K562 (cell line): ENCODE results near the gene CFL2. TPM values are rescaled to one million over a fixed set of nuclear protein-coding genes. Genes with fewer than 3 reads are reported as not detected.

Experiments used
- ATAC-seq: fragments of 200-7000 bp; cut with Tn5 transposase; 3 replicates; pipeline ENCODE4 v1.9.1; 2020; ENCODE audit warnings: moderate library complexity
- BruUV-seq: library from RNA; stranded (reverse); fragments of 400-500 nt; replicated peaks from 2 replicates; lab custom pipeline; 2021; lab: Mats Ljungman, UMichigan
- CTCF ChIA-PET: fragments of 300-600 bp; formaldehyde crosslinking; extraction: SDS; loops from one replicate; lab custom pipeline; 2021; ENCODE audit warnings: low intra/inter-chr PET ratio; lab: Yijun Ruan, JAX
- POLR2A ChIA-PET: fragments of 300-600, 350-650 bp; sonication (Branson Sonifier 250); formaldehyde crosslinking; extraction: SDS; loops from one replicate; lab custom pipeline; 2021; ENCODE audit warnings: antibody characterized with exemption, inconsistent platforms; lab: Yijun Ruan, JAX
- DNase-seq, 4 experiments: peaks; one replicate each; pipeline versions ENCODE4 v3.0.0 to v3.0.0-alpha.2; 2011 to 2018; ENCODE audit warnings: low spot score in 3 of 4, mixed read lengths in 3 of 4; ENCODE audit errors: extremely low read depth in 1 of 4
- FAIRE-seq: peaks from 2 replicates; lab custom pipeline; 2011; peaks lifted over from hg19 to GRCh38; lab: Jason Lieb, UNC
- H2AFZ ChIP-seq: 2 replicates; pipeline ENCODE4 v1.6.0; 2011; ENCODE audit warnings: low read depth, low read length, control low read depth, inconsistent platforms
- H3K27ac ChIP-seq: fragments of 200-600 bp; 3 replicates; pipeline ENCODE4 v1.8.0; 2011; ENCODE audit warnings: low read depth, mild to moderate bottlenecking, control low read depth, inconsistent platforms, low read length, moderate library complexity, mixed read lengths; ENCODE audit errors: extremely low read depth
- H3K27me3 ChIP-seq, 2 experiments: fragments of 300-600 bp in 1 of 2; 2 replicates in 1 of 2; 3 replicates in 1 of 2; pipeline versions ENCODE4 v1.6.0 to v1.8.0; 2011; ENCODE audit warnings: inconsistent platforms in 2 of 2, low read length in 2 of 2, mild to moderate bottlenecking in 1 of 2, mixed read lengths in 1 of 2, moderate library complexity in 1 of 2; ENCODE audit not compliant: control insufficient read depth in 2 of 2, insufficient read depth in 2 of 2
- H3K36me3 ChIP-seq: fragments of 300-600 bp; 3 replicates; pipeline ENCODE4 v1.8.0; 2011; ENCODE audit warnings: mild to moderate bottlenecking, low read length, inconsistent platforms; ENCODE audit not compliant: control insufficient read depth, insufficient read depth
- H3K4me1 ChIP-seq, 2 experiments: fragments of 200-600 bp in 1 of 2; replicated peaks in 1 of 2; 2 replicates in 1 of 2; 3 replicates in 1 of 2; pipeline versions ENCODE4 v1.5.1 to v1.8.0; 2011; ENCODE audit warnings: inconsistent platforms in 2 of 2, low read length in 2 of 2, mild to moderate bottlenecking in 1 of 2, mixed read lengths in 1 of 2, moderate library complexity in 1 of 2; ENCODE audit not compliant: control insufficient read depth in 2 of 2, insufficient read depth in 2 of 2
- H3K4me2 ChIP-seq: 2 replicates; pipeline ENCODE4 v1.6.1; 2011; ENCODE audit warnings: low read length, control low read depth, inconsistent platforms, mixed read lengths; ENCODE audit not compliant: insufficient read depth
- H3K4me3 ChIP-seq: fragments of 200-600 bp; sonication (generic), shearing (Covaris generic); 2 replicates; pipeline ENCODE4 v1.5.1; 2016; ENCODE audit warnings: control low read depth, inconsistent platforms
- H3K79me2 ChIP-seq: fragments of 200-600 bp; 3 replicates; pipeline ENCODE4 v1.8.0; 2011; ENCODE audit warnings: low read length, inconsistent platforms; ENCODE audit not compliant: control insufficient read depth, insufficient read depth
- H3K9ac ChIP-seq, 2 experiments: 2 replicates each; pipeline versions ENCODE4 v1.6.0 to v1.6.1; 2011; ENCODE audit warnings: low read depth in 2 of 2, low read length in 2 of 2, control low read depth in 1 of 2, inconsistent platforms in 1 of 2, mild to moderate bottlenecking in 1 of 2, mixed read lengths in 1 of 2; ENCODE audit not compliant: insufficient read depth in 1 of 2
- H3K9me1 ChIP-seq: one replicate; pipeline ENCODE4 v1.6.0; 2011; ENCODE audit warnings: inconsistent platforms, mild to moderate bottlenecking, low read length, moderate library complexity; ENCODE audit not compliant: control insufficient read depth, insufficient read depth
- H3K9me3 ChIP-seq: replicated peaks from 2 replicates; pipeline ENCODE4 v1.5.1; 2011; ENCODE audit warnings: low read depth, low read length, inconsistent platforms; ENCODE audit not compliant: control insufficient read depth, insufficient read depth
- H4K20me1 ChIP-seq: replicated peaks from 2 replicates; pipeline ENCODE4 v1.6.1; 2011; ENCODE audit warnings: low read length, inconsistent platforms, mixed read lengths; ENCODE audit not compliant: control insufficient read depth, insufficient read depth
- FUS ChIP-seq: fragments of 200-400 bp; formaldehyde crosslinking; optimal IDR thresholded peaks from 2 replicates; pipeline ENCODE3; 2017; ENCODE audit warnings: low read depth, low read length
- MEF2A ChIP-seq: IDR thresholded peaks from 2 replicates; pipeline ENCODE4 v1.6.1; 2011; ENCODE audit warnings: low read depth, mild to moderate bottlenecking, low read length, moderate library complexity; ENCODE audit not compliant: control insufficient read depth
- WGBS: fragments of 100-300 bp; shearing (Covaris generic); methylation state at CpG from one replicate; pipeline ENCODE4 v1.1.6; 2016; ENCODE audit warnings: low coverage, mixed read lengths; ENCODE audit not compliant: insufficient coverage; ENCODE audit errors: missing lambda C conversion rate; 5-methylcytosine and 5-hydroxymethylcytosine counted together
- in situ Hi-C: fragments of 300-500 bp; cut with MboI; formaldehyde crosslinking; loops from 4 replicates; pipeline ENCODE4 v1.15.0; 2018; ENCODE audit warnings: inconsistent platforms, mixed read lengths
- intact Hi-C: fragments of 100-400 bp; cut with micrococcal nuclease; formaldehyde crosslinking; loops from 2 replicates; pipeline ENCODE4 v1.14.2; 2022
- polyA plus RNA-seq, 8 experiments: library from polyadenylated mRNA; depleted of rRNA in 4 of 8; stranded (reverse) in 5 of 8; unstranded in 3 of 8; fragments of >200 nt; fragmentation: Nextera tagmentation in 2 of 8; fragmentation: Illumina TruSeq in 1 of 8; extraction: Ambion mirVana in 2 of 8; extraction: Trizol in 1 of 8; gene quantifications; 2 replicates each; pipeline versions ENCODE4 v1.2.1 to v1.2.3, GENCODE V29; 2011 to 2014; ENCODE audit warnings: inconsistent platforms in 1 of 8, missing spikeins in 1 of 8
- total RNA-seq, 7 experiments: library from RNA; depleted of rRNA in 6 of 7; stranded (reverse); fragments of >200 nt in 6 of 7; fragmentation: Illumina TruSeq in 2 of 7; extraction: Trizol in 2 of 7; gene quantifications; 2 replicates each; pipeline versions ENCODE4 v1.2.1 to v1.2.3, GENCODE V29; 2011 to 2021; ENCODE audit warnings: low replicate concordance in 1 of 7
- TF ChIP-seq, protein P1 (sequence below), 2 experiments: fragments of 450-650 bp in 1 of 2; sonication (generic) in 1 of 2; formaldehyde crosslinking in 1 of 2; IDR thresholded peaks in 1 of 2; conservative IDR thresholded peaks in 1 of 2; 2 replicates each; pipeline versions ENCODE4 v1.6.1 to v1.8.1; 2016 to 2023; ENCODE audit warnings: mild to moderate bottlenecking in 2 of 2, moderate library complexity in 2 of 2, inconsistent platforms in 1 of 2, missing genetic modification reagents in 1 of 2

Gene CFL2
- total and polyA plus RNA-seq, 9 of the 15 experiments (the other 6 are each of a cell fraction or from before 2014, with no cell fraction given): 2.0 to 12.7 (median 5.1) TPM

- Histone ChIP-seq H3K36me3 (no peaks in the 10 kb centered on the region), H3K9me1 (no peaks in the 10 kb centered on the region), H3K4me2 (no peak overlapping the region), H3K4me3 (no peak overlapping the region), H3K9ac (no peak overlapping the region), H3K79me2 (peaks cover 5% of the 10 kb centered on the region), H3K27ac (no peak overlapping the region), H2AFZ (no peak overlapping the region)
- ChIA-PET CTCF (no interaction called here), POLR2A (no interaction called here)
- WGBS: 9% methylated on average over 2 of the region's 4 CpGs
- FAIRE-seq: no peak
- TF ChIP-seq MEF2A (peak; percentile 79), FUS (no peak)
- TF ChIP-seq, protein P1, sequence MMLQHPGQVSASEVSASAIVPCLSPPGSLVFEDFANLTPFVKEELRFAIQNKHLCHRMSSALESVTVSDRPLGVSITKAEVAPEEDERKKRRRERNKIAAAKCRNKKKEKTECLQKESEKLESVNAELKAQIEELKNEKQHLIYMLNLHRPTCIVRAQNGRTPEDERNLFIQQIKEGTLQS (IDR thresholded peaks at IDR 0.05): peak; percentile 46
- TF ChIP-seq, protein P1 (CRISPR knock-in tag; conservative IDR thresholded peaks at IDR 0.05): no peak
- TF ChIP-seq, all 486 proteins: peak for 2
- ATAC-seq (no peak), DNase-seq (no peak)
- no peaks in the 10 kb centered on the region for H3K27me3 ChIP-seq
- intact Hi-C loops (no loop called here), in situ Hi-C loops (loop anchor here (5.0 kb wide), 1 partner anchor 37 kb away; no protein-coding TSS in a partner anchor)
- H3K4me1 ChIP-seq: peaks cover 5 to 9% of the 10 kb centered on the region in 2 experiments; a peak in 4 of 5 replicates
- H4K20me1 ChIP-seq: no peaks in the 10 kb centered on the region
- BruUV-seq: no TSS peak
- no peaks in the 10 kb centered on the region for H3K9me3 ChIP-seq
These were observed 4.4 kb upstream of the CFL2 start for GRCh38 chr14:34718750-34719304.
